ENCODE data around the gene ZC2HC1B.

Gene ZC2HC1B

DNA sequence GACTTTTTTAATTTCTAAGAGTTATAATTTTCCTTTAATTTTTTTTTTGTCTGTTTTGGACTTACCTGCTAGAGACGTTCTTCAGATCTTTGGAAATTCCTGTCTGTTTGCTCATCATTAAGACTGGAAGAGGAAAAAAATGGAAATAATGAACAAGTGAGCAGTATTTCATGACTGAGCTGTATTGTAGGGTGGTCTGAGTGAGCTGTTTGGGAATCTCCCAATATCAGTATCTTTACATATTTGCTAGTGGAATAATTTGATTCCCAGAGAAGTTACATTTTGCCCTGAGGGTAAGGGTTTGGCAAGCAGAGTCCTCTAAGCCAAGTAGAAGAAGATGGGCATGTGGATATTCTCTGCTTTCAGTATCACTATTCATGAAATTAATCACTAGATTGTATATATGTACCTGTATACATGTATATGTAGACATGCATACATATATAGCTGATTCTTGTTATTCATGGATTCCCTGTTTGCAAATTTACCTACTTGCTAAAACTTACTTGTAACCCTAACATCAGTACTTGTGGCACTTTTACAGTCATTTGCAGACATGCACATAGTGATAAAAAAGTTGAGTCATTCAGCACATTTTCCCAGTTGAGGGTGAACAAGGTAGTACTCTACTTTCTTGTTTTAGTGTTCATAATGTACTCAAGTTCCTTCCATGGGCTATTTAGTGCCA, 13.5 kb downstream of the ZC2HC1B start:
- TF ChIP-seq, protein P1, sequence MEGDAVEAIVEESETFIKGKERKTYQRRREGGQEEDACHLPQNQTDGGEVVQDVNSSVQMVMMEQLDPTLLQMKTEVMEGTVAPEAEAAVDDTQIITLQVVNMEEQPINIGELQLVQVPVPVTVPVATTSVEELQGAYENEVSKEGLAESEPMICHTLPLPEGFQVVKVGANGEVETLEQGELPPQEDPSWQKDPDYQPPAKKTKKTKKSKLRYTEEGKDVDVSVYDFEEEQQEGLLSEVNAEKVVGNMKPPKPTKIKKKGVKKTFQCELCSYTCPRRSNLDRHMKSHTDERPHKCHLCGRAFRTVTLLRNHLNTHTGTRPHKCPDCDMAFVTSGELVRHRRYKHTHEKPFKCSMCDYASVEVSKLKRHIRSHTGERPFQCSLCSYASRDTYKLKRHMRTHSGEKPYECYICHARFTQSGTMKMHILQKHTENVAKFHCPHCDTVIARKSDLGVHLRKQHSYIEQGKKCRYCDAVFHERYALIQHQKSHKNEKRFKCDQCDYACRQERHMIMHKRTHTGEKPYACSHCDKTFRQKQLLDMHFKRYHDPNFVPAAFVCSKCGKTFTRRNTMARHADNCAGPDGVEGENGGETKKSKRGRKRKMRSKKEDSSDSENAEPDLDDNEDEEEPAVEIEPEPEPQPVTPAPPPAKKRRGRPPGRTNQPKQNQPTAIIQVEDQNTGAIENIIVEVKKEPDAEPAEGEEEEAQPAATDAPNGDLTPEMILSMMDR (IDR thresholded peaks at IDR 0.05; ENCODE audit: low read depth, low read length), result no peak
- H3K27me3 ChIP-seq (ENCODE audit: insufficient read depth, low read depth, severe bottlenecking), result no peaks in the 10 kb centered on the region
- no peak overlapping the region for H3K27ac ChIP-seq
- H3K9me3 ChIP-seq (ENCODE audit: severe bottlenecking), result no peaks in the 10 kb centered on the region
- no peak overlapping the region for H3K4me3 ChIP-seq (ENCODE audit: low read depth, low read length)
- no peak for DNase-seq
- H3K36me3 ChIP-seq, result no peaks in the 10 kb centered on the region

DNA sequence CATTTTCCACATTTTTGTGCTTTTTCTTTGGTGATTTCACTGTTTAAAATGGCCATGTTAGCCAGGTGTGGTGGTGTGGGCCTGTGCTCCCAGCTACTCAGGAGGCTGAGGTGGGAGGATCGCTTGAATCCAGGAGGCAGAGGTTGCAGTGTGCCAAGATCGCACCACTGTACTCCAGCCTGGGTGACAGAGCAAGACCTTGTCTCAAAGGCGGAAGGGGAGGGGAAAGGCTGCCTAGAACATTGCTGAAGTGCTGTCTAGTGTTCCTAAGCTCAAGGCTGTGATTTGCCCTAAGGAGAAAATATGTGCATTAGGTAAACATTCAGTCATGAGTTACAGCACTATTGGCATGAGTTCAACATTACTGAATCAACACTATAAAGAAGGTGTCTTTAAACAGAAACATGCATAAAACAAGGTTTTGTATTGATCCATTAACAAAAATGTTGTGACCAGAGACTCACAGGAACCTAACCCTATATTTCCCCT, 14.0 kb downstream of the ZC2HC1B start:
- Histone ChIP-seq H3K27ac (no peak overlapping the region), H3K9me3 (ENCODE audit: severe bottlenecking) (no peaks in the 10 kb centered on the region), H3K4me3 (ENCODE audit: low read depth, low read length) (no peak overlapping the region), H3K36me3 (no peaks in the 10 kb centered on the region), H3K27me3 (ENCODE audit: insufficient read depth, low read depth, severe bottlenecking) (no peaks in the 10 kb centered on the region)
- no peak for DNase-seq
- TF ChIP-seq, protein P1 (IDR thresholded peaks at IDR 0.05; ENCODE audit: low read depth, low read length), result no peak

DNA sequence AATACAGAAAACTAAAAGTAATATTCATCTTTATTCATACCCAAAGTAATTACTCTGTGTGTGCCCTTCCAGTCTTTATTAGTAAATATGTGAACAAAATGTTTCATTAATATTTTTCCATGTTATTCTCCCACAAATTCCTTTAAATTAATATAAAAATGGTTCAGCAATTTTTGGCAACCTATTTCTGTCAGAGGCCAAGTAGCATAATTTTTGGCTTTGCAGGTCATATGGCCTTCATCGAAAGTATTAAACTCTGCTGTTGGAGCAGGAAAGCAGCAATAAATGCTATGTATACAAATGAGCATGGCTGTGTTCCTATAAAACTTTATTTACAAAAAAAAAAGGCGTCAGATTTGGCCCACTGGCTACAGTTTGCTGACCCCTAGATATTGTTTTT, 16.1 kb downstream of the ZC2HC1B start:
- Histone ChIP-seq H3K27me3 (ENCODE audit: insufficient read depth, low read depth, severe bottlenecking) (no peaks in the 10 kb centered on the region), H3K36me3 (no peaks in the 10 kb centered on the region), H3K4me3 (ENCODE audit: low read depth, low read length) (no peak overlapping the region), H3K27ac (no peak overlapping the region), H3K9me3 (ENCODE audit: severe bottlenecking) (no peaks in the 10 kb centered on the region)
- DNase-seq, result no peak
- TF ChIP-seq, protein P1 (IDR thresholded peaks at IDR 0.05; ENCODE audit: low read depth, low read length), result no peak

DNA sequence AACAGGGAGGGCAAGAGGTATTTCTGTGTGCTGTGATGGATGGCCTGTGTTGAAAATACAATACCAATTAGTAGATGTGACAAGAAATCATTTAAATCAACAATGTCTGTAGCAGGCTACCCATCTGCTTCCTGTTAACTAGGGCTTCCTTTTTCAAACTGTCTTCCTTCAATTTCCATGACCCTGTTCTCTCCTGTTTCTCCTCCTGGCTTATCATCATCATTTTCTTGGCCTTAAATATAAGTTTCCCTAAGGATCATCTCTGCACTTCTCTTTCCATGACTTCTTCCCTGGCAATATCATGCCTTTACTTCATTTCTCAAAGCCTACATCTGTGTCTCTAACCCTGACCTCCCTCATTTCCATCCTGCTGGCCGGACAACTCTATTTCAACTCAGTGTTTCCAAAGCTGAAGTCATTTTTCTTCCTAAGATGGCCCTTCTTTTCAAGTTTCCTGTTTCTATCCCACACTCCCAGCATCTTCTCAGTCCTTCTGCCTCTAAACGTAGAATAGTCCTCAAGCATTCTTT, 18.2 kb downstream of the ZC2HC1B start:
- no peak overlapping the region for H3K4me3 ChIP-seq (ENCODE audit: low read depth, low read length)
- H3K9me3 ChIP-seq (ENCODE audit: severe bottlenecking), result no peaks in the 10 kb centered on the region
- no peaks in the 10 kb centered on the region for H3K36me3 ChIP-seq
- no peak overlapping the region for H3K27ac ChIP-seq
- H3K27me3 ChIP-seq (ENCODE audit: insufficient read depth, low read depth, severe bottlenecking), result no peaks in the 10 kb centered on the region
- no peak for DNase-seq
- TF ChIP-seq, protein P1 (IDR thresholded peaks at IDR 0.05; ENCODE audit: low read depth, low read length), result no peak

DNA sequence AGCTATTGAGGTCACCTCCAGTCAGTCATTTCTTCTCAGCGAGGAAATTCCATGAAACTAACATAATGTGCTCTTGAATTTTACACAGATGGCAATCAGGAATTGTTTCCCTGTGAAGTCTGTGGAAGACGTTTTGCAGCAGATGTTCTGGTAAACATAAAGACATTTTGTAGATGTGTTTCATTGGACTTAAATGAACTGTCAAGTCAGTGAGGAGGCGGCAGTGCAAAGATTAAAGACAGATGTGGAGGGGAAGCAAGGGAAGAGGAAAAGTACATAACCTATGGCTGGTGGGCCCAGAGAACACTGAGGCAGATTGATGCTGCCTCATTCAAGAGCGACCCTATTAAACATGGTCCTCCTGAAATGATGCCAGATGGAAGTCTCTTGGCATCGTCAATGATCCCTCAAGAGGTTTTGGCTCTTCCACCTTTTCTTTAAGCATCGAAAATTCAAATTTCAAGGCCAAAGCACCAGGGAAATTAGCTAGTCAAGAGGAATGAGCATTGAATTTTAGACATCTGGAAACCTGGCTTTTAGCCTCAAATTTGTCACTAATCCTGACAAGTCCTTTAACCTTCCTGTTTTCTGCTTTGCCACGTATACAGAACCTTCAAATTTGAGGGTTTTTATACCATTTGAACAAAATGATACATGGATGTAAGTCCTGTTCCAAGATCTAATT, 20.1 kb downstream of the ZC2HC1B start:
- DNase-seq, result no peak
- no peaks in the 10 kb centered on the region for H3K9me3 ChIP-seq (ENCODE audit: severe bottlenecking)
- TF ChIP-seq, protein P1 (IDR thresholded peaks at IDR 0.05; ENCODE audit: low read depth, low read length), result no peak

More for the DNA sequence above, 20.1 kb downstream of the ZC2HC1B start:
- Histone ChIP-seq H3K27me3 (ENCODE audit: insufficient read depth, low read depth, severe bottlenecking) (no peaks in the 10 kb centered on the region), H3K4me3 (ENCODE audit: low read depth, low read length) (no peak overlapping the region), H3K27ac (no peak overlapping the region), H3K36me3 (no peaks in the 10 kb centered on the region)
